GM18867 (cell line): ENCODE measurements around the gene RSRC2.
"Not testable (repeated sequence)": the region's sequence is repeated elsewhere in the genome, so short reads cannot be mapped to it uniquely, and the experiment has no call there.

Source experiments
- ATAC-seq: cut with Tn5 transposase; IDR thresholded peaks from one replicate; pipeline ENCODE4 v1.9.1; 2021; ENCODE audit warnings: mild to moderate bottlenecking, moderate library complexity; ENCODE audit not compliant: unreplicated experiment

Gene RSRC2, protein sequence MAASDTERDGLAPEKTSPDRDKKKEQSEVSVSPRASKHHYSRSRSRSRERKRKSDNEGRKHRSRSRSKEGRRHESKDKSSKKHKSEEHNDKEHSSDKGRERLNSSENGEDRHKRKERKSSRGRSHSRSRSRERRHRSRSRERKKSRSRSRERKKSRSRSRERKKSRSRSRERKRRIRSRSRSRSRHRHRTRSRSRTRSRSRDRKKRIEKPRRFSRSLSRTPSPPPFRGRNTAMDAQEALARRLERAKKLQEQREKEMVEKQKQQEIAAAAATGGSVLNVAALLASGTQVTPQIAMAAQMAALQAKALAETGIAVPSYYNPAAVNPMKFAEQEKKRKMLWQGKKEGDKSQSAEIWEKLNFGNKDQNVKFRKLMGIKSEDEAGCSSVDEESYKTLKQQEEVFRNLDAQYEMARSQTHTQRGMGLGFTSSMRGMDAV

DNA sequence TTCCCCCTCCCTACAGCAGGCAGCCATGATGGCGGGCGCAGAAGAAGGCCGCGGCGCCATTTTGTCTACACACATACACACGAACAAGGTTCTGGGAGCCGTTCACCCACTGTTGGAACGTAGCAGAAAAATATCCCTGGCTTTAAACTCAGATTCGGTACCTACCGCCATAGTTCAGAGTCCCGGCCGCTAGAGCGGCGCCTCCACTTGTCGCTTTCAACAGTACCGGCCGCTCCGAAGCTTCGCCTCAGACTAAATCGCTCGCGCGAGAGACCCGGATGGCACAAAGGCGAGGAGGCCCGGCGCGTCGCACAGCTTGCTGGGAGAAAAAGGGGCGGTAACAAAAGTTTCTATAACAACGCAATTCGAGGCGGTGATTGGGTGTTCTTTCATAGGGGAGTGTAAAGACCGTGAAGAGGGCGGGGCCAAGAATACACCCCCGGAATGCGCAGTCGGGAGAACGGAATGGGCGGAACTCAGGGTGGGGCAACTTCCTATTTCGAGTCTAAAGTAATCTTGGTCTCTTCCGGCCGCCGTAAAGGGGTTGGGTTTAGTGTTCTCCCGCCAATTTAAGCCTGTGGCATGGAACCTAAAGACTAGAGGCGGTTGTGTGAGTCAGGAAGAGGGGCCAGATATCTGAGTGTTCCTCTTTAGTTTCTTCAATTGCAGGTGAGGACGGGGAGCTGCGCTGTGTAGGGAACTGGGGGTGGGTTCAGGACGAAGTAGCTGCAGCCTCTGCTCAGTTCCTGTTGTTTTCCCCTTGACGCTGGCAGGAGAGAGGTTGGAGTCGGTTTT, at the start of gene RSRC2, which contains the start of gene KNTC1:
Gene RSRC2 (minus strand): TSS at position 254 of the 795 bp plus-strand sequence. CDS start 83 bp downstream, at position 171.
Gene KNTC1 (plus strand): TSS at position 567 of the 795 bp plus-strand sequence. CDS start 2,815 bp downstream, outside the sequence.
- peak; percentile 88 for ATAC-seq

DNA sequence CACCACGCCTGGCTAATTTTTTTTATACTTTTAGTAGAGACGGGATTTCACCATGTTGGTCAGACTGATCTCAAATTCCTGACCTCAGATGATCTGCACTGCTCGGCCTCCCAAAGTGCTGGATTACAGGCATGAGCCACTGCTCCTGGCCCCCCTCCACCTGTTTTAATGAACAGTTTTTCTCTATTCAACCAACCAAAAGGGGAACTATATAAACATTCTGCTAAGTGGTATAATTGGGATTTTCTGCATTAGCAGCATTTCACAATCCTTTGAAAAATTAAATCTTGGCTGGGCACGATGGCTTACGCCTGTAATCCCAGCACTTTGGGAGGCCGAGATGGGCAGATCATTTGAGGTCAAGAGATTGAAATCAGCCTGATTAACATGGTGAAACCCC, 45.1 kb upstream of the RSRC2 start:
- no peak for ATAC-seq

DNA sequence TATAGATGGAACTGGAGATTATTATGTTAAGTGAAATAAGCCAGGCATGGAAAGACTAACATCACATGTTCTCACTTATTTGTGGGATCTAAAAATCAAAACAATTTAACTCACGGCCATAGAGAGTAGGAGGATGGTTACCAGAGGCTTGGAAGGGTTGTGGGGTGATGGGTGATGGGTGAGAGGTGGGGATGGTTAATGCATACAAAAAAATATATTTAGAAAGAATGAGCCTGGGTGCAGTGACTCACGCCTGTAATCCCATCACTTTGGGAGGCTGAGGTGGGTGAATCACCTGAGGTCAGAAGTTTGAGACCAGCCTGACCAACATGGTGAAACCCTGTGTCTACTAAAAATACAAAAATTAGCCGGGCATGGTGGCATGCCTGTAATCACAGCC, 43.3 kb upstream of the RSRC2 start:
- ATAC-seq: not testable (repeated sequence)

DNA sequence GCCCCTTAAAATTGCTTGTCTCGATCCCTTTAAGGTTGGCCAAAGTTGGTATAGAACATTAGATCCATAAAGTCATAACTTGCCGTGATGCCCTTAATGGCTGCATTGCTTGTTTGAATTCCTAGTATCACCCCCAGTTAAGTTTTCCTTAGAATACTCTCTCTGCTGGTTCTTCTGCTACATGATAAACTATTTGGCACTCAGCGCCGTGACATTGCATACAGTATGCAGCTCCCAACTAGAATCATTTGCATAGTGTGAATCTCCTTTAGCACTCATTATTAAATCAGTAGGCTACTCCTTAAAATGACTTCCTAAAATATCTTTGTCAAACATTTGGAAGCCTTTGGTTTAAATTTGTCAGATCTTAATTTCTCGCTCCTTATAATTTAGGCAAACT, 42.6 kb upstream of the RSRC2 start:
- no peak for ATAC-seq

DNA sequence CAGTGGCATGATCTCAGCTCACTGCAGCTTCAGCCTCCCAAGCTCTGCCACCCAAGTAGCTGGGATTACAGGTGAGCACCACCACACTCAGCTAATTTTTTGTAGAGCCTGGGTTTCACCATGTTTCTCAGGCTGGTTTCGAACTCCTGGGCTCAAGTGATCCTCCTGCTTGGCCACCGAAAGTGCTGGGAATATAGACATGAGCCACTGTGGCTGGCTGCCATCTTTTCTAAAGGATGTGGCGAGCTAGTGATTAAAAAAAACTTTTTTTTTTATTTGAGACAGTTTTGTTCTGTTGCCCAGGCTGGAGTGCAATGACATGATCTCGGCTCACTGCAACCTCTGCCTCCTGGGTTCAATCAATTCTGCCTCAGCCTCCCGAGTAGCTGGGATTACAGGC, 40.1 kb upstream of the RSRC2 start:
- ATAC-seq: not testable (repeated sequence)

DNA sequence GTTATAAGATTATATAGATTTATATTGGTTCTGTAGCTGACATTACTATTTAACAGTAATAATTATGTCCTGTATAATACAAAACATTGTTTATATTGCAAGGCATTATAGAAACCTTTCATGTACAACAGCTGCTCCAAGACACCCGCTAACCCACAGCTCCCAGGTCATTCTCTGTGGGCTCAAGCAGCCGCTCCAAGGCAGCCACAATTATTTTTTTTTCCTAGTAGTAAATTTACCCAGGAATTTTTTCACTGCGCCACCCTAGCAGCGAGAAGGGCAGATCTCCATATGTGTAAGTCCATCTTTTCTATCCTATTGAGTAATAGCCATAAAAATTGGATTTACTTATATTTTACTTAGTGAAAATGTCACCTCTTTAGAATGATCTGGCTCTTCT, 36.6 kb upstream of the RSRC2 start:
- ATAC-seq: no peak

DNA sequence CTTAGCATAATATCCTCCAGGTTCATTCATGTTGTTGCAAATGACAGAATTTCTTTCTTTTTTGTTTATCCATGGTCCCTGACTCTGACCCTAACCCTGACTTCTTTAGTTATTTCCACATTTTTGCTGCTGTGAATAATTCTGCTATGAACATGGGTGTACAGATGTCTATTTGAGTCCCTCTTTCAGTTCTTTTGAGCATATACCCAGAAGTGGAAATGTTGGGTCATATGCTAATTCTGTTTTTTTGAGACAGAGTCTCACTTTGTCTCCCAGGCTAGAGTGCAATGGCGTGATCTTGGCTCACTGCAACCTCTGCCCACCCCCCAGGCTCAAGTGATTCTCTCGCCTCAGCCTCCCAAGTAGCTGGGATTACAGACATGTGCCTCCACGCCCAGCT, 33.4 kb upstream of the RSRC2 start:
- no peak for ATAC-seq

DNA sequence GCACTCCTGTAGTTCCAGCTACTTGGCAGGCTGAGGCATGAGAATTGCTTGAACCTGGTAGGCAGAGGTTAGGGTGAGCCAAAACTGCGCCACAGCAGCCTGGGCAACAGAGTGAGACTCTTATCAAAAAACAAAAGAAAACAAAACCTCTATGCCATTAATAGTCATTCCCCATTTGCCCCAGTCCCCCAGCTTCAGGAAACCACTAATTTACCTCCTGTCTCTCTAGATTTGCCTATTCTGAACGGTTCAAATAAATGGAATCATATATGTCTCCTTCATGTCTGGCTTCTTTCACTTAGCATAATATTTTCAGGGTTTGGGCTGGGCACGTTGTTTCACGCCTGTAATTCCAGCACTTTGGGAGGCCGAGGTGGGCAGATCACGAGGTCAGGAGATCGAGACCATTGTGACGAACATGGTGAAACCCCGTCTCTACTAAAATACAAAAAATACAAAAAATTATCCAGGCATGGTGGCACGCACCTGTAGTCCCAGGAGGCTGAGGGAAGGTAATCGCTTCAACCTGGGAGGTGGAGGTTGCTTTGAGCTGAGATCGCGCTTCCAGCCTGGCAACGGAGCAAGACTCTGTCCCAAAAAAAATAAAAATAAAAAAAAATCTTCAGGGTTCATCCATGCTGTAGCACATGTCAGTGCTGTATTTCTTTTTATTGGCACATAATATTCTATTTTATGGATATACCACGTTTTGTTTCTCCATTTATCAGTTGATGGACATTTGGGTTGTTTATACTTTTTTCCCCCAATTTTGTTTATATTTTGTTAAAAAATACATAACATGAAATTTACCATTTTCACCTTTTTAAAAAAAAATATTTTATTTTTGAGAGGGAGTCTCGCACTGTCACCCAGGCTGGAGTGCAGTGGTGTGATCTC, 32.3 kb upstream of the RSRC2 start:
- no peak for ATAC-seq

DNA sequence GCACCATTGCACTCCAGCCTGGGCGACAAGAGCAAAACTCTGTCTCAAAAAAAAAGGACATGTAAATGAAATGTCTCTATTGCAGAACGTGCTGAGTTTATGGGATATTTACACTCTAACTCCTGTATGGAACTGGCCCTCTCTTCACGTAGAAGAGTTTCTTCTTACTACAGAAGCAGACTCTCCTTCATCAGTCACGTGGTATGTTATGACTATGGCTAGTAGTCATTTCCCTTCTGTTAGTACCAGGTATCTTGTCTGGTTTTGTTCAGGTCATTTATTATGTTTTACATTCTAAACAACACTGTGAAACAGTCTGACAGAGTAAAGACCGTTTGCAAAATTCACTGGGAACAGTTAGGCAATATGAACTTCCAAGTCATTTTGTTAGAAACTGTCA, 20.6 kb upstream of the RSRC2 start:
- no peak for ATAC-seq

DNA sequence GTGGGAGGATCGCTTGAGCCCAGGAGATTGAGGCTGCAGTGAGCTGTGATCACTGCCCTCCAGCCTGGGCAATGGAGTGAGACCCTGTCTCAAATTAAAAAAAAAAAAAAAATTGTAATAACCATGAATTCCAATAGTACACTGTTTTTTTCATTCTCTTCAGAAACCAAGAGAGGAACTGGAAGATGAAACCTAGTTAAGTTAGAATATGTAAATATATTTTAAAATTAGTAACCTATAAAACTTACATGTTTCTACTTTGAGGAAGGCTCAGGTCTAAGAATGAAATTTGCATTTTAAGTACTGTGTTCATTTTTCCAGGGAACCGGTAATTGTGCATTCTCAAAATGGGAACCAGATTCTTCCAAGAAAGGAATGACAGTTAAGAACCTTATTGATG, 19.1 kb upstream of the RSRC2 start:
- ATAC-seq: no peak

DNA sequence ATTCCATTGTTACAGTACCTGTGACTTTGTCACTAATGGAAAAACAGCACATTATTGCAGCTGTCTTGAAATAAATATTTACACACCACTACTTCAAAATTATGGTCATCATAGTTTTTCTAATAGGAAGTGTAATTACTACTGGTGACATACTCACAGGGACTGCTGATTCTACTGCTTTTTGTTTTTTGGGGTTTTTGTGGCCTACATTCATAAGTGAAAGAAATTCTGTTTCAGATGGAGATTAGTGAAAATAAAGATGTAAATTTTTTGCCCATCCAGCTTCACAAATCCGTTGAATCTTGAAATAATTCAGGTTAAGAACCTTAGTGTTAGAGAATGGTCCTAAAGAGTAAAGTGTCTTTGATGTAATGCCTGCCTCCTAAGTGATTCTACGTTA, 17.8 kb upstream of the RSRC2 start:
- peak; percentile 38 for ATAC-seq

DNA sequence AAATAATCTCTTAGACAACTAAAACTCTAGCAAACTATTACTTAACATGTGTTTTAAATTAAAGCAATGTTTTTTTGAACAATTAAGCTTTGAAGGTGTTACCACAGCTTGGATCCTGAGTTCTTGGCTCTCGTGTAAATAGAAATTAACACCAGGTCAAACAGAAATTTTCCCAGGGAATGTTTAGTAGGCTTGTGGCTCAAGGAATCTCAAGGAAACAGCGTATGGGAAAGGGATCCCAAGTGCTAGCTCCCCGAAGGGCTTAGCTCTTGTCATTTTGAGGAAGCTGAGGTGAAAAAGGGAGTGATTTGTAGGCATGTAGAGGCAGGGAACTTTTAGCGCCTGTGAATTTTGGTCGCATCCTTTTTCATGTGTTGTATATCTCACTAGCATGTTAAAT, 11.8 kb upstream of the RSRC2 start:
- no peak for ATAC-seq

DNA sequence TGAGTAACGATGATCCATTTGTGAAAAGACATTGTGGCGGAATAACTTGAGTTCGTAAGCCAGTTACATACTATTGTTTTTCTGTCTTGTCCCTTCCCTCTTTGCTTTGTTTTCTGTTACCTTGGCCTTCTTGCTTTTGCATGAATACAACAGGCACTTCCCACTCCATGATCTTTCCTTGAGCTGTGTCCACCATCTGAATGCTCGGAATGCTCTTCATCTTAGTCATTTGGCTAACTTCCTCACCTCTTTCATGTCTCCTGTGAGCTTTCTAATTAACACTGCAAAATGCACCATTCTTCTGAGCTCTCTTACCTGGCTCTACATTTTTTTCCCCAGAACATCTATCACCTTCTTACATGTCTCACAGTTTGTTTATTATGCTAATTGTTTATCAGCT, 10.3 kb upstream of the RSRC2 start:
- no peak for ATAC-seq

DNA sequence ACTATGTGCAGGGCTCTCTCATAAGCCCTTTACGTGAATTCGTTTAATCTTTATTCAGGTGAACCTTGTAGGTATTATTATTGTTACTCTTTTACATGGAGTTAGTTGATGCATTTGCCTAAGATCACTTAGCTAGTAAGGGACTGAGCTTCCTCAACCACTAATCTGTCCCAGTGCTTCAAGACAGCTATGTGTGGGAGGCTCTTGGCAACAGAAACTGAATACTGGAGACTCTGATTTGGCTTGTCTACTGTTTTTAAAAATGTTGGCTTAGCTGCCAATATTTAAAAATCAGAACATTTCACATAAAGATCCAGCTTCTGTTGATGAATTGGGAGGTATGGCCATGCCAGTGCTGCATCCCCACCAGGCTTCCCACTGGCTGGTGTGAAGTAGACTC, 7.1 kb upstream of the RSRC2 start:
- no peak for ATAC-seq

DNA sequence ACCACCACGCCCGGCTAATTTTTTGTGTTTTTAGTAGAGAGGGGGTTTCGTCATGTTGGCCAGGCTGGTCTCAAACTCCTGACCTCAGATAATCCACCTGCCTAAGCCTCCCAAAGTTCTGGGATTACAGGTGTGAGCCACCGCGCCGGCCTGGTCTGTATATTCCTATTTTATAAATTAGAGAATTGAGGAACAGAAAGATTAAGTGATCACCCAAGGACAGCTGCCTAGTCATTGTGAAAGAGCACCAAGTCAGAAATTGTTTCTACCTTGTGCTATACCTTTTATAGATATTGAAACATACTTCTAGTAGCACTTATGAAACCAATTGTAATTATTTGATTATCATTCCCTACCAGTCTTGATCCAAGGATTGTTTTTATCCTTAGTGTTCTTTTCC, 2.3 kb upstream of the RSRC2 start:
- ATAC-seq: no peak

DNA sequence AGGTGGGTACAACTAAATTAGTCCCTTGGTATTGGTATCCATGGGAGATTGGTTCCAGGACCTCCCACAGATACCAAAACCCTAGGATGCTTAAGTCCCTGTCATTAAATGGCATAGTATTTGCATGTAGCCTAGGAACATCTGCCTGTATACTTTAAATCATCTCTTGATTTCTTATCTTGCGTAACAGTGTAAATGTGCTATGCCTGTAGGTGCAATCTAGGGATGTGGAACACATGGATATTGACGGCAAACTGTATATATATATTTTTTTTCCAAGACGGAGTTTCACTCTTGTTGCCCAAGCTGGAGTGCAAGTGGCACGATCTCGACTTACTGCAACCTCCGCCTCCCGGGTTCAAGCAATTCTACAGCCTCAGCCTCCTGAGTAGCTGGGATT, 1.8 kb upstream of the RSRC2 start:
- ATAC-seq: no peak

DNA sequence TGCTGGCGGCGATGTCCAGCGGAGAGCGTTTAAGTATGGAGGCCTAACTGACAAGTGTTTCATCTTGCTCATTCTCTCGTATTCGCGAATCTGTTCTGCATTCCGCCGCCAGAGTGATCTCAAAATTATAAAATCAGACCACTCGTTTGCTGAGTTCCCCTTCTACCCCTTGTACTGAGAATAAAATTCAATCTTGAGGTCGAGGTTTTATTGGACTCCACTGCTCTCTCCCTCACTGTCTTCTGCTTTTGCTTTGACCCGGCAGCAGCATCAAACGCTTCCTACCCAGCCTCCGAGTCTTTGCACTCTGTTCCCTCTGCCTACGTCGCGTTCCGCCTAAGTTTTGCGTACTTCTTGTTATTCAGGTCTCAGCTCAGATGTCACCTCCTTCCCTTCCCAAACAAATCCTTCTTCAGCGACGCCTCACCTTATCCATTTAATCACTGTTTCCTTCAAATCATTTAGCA, 775 bp upstream of the RSRC2 start:
- ATAC-seq: no peak

DNA sequence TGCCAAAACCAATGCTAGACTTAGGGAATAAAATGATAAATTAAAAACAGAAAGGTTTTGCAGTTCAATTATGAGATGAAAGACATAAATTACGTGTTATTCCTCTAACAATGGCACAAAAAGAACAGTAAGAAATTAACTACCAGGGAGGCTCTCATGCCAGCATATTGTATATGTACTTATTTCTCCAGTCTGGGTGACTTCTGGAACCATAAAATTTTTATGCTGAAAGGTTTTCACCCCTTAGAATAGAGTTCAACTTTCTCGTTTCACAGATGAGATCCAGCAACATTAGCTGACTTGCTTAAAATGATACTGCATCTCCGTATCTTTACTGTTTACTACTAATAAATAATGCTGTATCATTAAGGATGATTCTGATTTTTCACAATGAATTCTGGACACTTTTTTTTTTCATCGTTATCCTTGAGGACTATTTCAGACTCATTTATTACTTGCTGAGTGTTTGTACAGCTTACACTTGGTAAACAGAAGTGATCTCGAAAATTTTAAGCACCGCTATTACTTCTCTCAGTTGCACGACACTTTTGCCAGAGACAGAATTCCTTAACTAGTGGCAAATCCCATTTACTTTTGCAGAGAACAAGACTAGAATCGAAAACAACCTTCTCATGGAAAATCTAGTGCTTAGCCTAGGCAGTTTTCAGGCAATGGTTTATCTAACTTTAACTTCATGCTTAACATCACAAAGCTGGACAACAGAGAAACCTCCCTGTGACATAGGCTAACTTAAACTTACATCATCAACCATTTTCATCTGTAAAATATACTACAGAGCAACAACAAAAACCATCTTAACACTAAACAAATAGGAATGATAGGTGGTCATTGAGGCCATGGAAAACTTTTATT, 2.7 kb downstream of the RSRC2 start:
- ATAC-seq: no peak

DNA sequence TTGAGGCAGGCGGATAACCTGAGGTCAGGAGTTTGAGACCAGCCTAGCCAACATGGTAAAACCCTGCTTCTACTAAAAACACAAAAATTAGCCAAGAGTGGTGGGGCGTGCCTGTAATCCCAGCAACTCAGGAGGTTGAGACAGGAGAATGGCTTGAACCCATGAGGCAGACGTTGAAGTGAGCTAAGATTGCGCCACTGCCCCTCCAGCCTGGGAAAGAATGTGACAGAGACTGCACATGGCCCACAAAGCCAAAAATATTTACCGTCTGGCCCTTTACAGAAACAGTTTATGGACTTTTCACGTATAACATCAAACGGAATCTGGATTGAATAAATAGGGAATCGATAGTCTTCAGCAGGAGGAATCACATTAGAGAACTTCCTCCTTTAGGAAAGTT, 3.5 kb downstream of the RSRC2 start:
- no peak for ATAC-seq

DNA sequence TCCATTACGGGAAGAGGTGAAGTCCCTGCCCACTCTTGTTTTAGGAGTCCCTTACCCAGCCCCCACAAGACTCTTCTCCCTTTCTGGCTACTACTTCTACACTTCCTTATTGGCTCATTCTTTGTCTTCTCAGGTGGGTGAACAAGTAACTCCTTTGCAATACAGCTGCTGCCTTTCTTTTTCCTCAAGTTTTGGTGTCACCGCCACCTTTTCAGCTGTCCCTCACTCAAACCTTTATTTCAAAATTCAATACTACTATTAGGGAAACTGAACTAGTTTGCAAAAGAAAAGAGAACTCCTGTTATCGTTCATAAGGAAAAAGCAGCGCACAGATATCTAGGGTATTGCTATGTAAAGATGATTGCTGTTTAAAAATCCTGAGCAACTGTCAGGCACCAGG, 6.1 kb downstream of the RSRC2 start:
- no peak for ATAC-seq
